ENCODE results near the gene HIRA.
A peak's percentile ranks its signal among the peaks of the same experiment; 100 is the strongest.

The HIRA gene

GRCh38 chr22:19463491-19464469 is 32.2 kb upstream of the HIRA start:
- H3K27me3 ChIP-seq (ENCODE audit: insufficient read depth, low read length) = no peaks in the 10 kb centered on the region
- peaks cover 4% of the 10 kb centered on the region; the same call in 1 of the 2 replicates for H3K36me3 ChIP-seq (ENCODE audit: insufficient read depth, low read length)
- H3K4me1 ChIP-seq (ENCODE audit: control insufficient read depth, insufficient read depth, low read length, unreplicated experiment) = peaks cover 4% of the 10 kb centered on the region
- H2AFZ ChIP-seq (ENCODE audit: low read length, unreplicated experiment) = no peak overlapping the region
- H3K79me2 ChIP-seq (ENCODE audit: control insufficient read depth, insufficient read depth, low read length, unreplicated experiment) = no peaks in the 10 kb centered on the region
- H3K27ac ChIP-seq (ENCODE audit: low read depth, low read length) = peak overlapping the region; percentile 66
- H3K4me3 ChIP-seq (ENCODE audit: low read depth, low read length) = no peak overlapping the region

GRCh38 chr22:19463008-19463407 is 31.5 kb upstream of the HIRA start:
- Histone ChIP-seq H2AFZ (ENCODE audit: low read length, unreplicated experiment) (no peak overlapping the region), H3K27ac (ENCODE audit: low read depth, low read length) (no peak overlapping the region), H3K79me2 (ENCODE audit: control insufficient read depth, insufficient read depth, low read length, unreplicated experiment) (no peaks in the 10 kb centered on the region), H3K36me3 (ENCODE audit: insufficient read depth, low read length) (peaks cover 4% of the 10 kb centered on the region; the same call in 1 of the 2 replicates), H3K4me3 (ENCODE audit: low read depth, low read length) (no peak overlapping the region), H3K27me3 (ENCODE audit: insufficient read depth, low read length) (no peaks in the 10 kb centered on the region), H3K4me1 (ENCODE audit: control insufficient read depth, insufficient read depth, low read length, unreplicated experiment) (peaks cover 4% of the 10 kb centered on the region)

- Histone ChIP-seq H3K4me1 (ENCODE audit: control insufficient read depth, insufficient read depth, low read length, unreplicated experiment) (peaks cover 4% of the 10 kb centered on the region), H3K27ac (ENCODE audit: low read depth, low read length) (no peak overlapping the region), H3K27me3 (ENCODE audit: insufficient read depth, low read length) (no peaks in the 10 kb centered on the region), H3K36me3 (ENCODE audit: insufficient read depth, low read length) (peaks cover 4% of the 10 kb centered on the region; the same call in 1 of the 2 replicates), H3K4me3 (ENCODE audit: low read depth, low read length) (no peak overlapping the region), H2AFZ (ENCODE audit: low read length, unreplicated experiment) (no peak overlapping the region), H3K79me2 (ENCODE audit: control insufficient read depth, insufficient read depth, low read length, unreplicated experiment) (no peaks in the 10 kb centered on the region)
Measured at GRCh38 chr22:19461506-19461905, 30.0 kb upstream of the HIRA start.

- Histone ChIP-seq H3K4me1 (ENCODE audit: control insufficient read depth, insufficient read depth, low read length, unreplicated experiment) (peaks cover 16% of the 10 kb centered on the region), H3K79me2 (ENCODE audit: control insufficient read depth, insufficient read depth, low read length, unreplicated experiment) (no peaks in the 10 kb centered on the region), H2AFZ (ENCODE audit: low read length, unreplicated experiment) (no peak overlapping the region), H3K27me3 (ENCODE audit: insufficient read depth, low read length) (no peaks in the 10 kb centered on the region), H3K4me3 (ENCODE audit: low read depth, low read length) (no peak overlapping the region), H3K36me3 (ENCODE audit: insufficient read depth, low read length) (peaks cover 5% of the 10 kb centered on the region; the same call in 1 of the 2 replicates), H3K27ac (ENCODE audit: low read depth, low read length) (no peak overlapping the region)
Measured at GRCh38 chr22:19460036-19460435, 28.5 kb upstream of the HIRA start.

GRCh38 chr22:19457828-19458428 is 26.4 kb upstream of the HIRA start:
- H3K4me3 ChIP-seq (ENCODE audit: low read depth, low read length) = no peak overlapping the region
- peaks cover 13% of the 10 kb centered on the region for H3K4me1 ChIP-seq (ENCODE audit: control insufficient read depth, insufficient read depth, low read length, unreplicated experiment)
- no peak overlapping the region for H3K27ac ChIP-seq (ENCODE audit: low read depth, low read length)
- H2AFZ ChIP-seq (ENCODE audit: low read length, unreplicated experiment) = no peak overlapping the region
- no peaks in the 10 kb centered on the region for H3K27me3 ChIP-seq (ENCODE audit: insufficient read depth, low read length)
- peaks cover 6% of the 10 kb centered on the region; the same call in 1 of the 2 replicates for H3K36me3 ChIP-seq (ENCODE audit: insufficient read depth, low read length)
- no peaks in the 10 kb centered on the region for H3K79me2 ChIP-seq (ENCODE audit: control insufficient read depth, insufficient read depth, low read length, unreplicated experiment)

- Histone ChIP-seq H3K4me3 (ENCODE audit: low read depth, low read length) (no peak overlapping the region), H2AFZ (ENCODE audit: low read length, unreplicated experiment) (no peak overlapping the region), H3K79me2 (ENCODE audit: control insufficient read depth, insufficient read depth, low read length, unreplicated experiment) (no peaks in the 10 kb centered on the region), H3K27me3 (ENCODE audit: insufficient read depth, low read length) (no peaks in the 10 kb centered on the region), H3K36me3 (ENCODE audit: insufficient read depth, low read length) (peaks cover 11% of the 10 kb centered on the region; the same call in 1 of the 2 replicates), H3K4me1 (ENCODE audit: control insufficient read depth, insufficient read depth, low read length, unreplicated experiment) (peaks cover 13% of the 10 kb centered on the region), H3K27ac (ENCODE audit: low read depth, low read length) (no peak overlapping the region)
Measured at GRCh38 chr22:19456541-19456940, 25.0 kb upstream of the HIRA start.

- Histone ChIP-seq H3K4me1 (ENCODE audit: control insufficient read depth, insufficient read depth, low read length, unreplicated experiment) (peaks cover 13% of the 10 kb centered on the region), H2AFZ (ENCODE audit: low read length, unreplicated experiment) (no peak overlapping the region), H3K4me3 (ENCODE audit: low read depth, low read length) (no peak overlapping the region), H3K36me3 (ENCODE audit: insufficient read depth, low read length) (peaks cover 12% of the 10 kb centered on the region; the same call in 1 of the 2 replicates), H3K79me2 (ENCODE audit: control insufficient read depth, insufficient read depth, low read length, unreplicated experiment) (no peaks in the 10 kb centered on the region), H3K27ac (ENCODE audit: low read depth, low read length) (no peak overlapping the region), H3K27me3 (ENCODE audit: insufficient read depth, low read length) (no peaks in the 10 kb centered on the region)
Measured at GRCh38 chr22:19455585-19456370, 24.2 kb upstream of the HIRA start.

- H3K4me1 ChIP-seq (ENCODE audit: control insufficient read depth, insufficient read depth, low read length, unreplicated experiment) = peaks cover 13% of the 10 kb centered on the region
- H3K4me3 ChIP-seq (ENCODE audit: low read depth, low read length) = no peak overlapping the region
- no peak overlapping the region for H2AFZ ChIP-seq (ENCODE audit: low read length, unreplicated experiment)
- peaks cover 12% of the 10 kb centered on the region; the same call in 1 of the 2 replicates for H3K36me3 ChIP-seq (ENCODE audit: insufficient read depth, low read length)
- H3K27me3 ChIP-seq (ENCODE audit: insufficient read depth, low read length) = no peaks in the 10 kb centered on the region
- no peak overlapping the region for H3K27ac ChIP-seq (ENCODE audit: low read depth, low read length)
- H3K79me2 ChIP-seq (ENCODE audit: control insufficient read depth, insufficient read depth, low read length, unreplicated experiment) = no peaks in the 10 kb centered on the region
Measured at GRCh38 chr22:19455033-19455432, 23.5 kb upstream of the HIRA start.

GRCh38 chr22:19454156-19454555 is 22.6 kb upstream of the HIRA start:
- peaks cover 13% of the 10 kb centered on the region for H3K4me1 ChIP-seq (ENCODE audit: control insufficient read depth, insufficient read depth, low read length, unreplicated experiment)
- no peaks in the 10 kb centered on the region for H3K79me2 ChIP-seq (ENCODE audit: control insufficient read depth, insufficient read depth, low read length, unreplicated experiment)
- peaks cover 12% of the 10 kb centered on the region; the same call in 1 of the 2 replicates for H3K36me3 ChIP-seq (ENCODE audit: insufficient read depth, low read length)
- no peak overlapping the region for H2AFZ ChIP-seq (ENCODE audit: low read length, unreplicated experiment)
- no peak overlapping the region for H3K27ac ChIP-seq (ENCODE audit: low read depth, low read length)
- H3K27me3 ChIP-seq (ENCODE audit: insufficient read depth, low read length) = no peaks in the 10 kb centered on the region
- no peak overlapping the region for H3K4me3 ChIP-seq (ENCODE audit: low read depth, low read length)

GRCh38 chr22:19453718-19454117 is 22.2 kb upstream of the HIRA start:
- peaks cover 13% of the 10 kb centered on the region for H3K4me1 ChIP-seq (ENCODE audit: control insufficient read depth, insufficient read depth, low read length, unreplicated experiment)
- no peak overlapping the region for H3K27ac ChIP-seq (ENCODE audit: low read depth, low read length)
- no peaks in the 10 kb centered on the region for H3K27me3 ChIP-seq (ENCODE audit: insufficient read depth, low read length)
- H3K79me2 ChIP-seq (ENCODE audit: control insufficient read depth, insufficient read depth, low read length, unreplicated experiment) = no peaks in the 10 kb centered on the region
- peaks cover 12% of the 10 kb centered on the region; the same call in 1 of the 2 replicates for H3K36me3 ChIP-seq (ENCODE audit: insufficient read depth, low read length)
- H3K4me3 ChIP-seq (ENCODE audit: low read depth, low read length) = no peak overlapping the region
- no peak overlapping the region for H2AFZ ChIP-seq (ENCODE audit: low read length, unreplicated experiment)

Measured in ACC112 (cell line).